Posterior vena cava (tissue), 2 donors: Measurements from ENCODE around the gene COPS7A. TPM values are rescaled to one million over a fixed set of nuclear protein-coding genes. Genes with fewer than 3 reads are reported as not detected.
A peak's percentile ranks its signal among the peaks of the same experiment; 100 is the strongest.

ENCODE experiments used
- DNase-seq: peaks from one replicate; pipeline ENCODE4 v3.0.0-alpha.2; 2020; ENCODE audit warnings: low spot score
- intact Hi-C, 2 donors: fragments of 100-400 bp; cut with DNase I; formaldehyde crosslinking; loops; one replicate each; pipeline versions ENCODE4 v1.14.1 to v1.14.2; 2022 to 2023
- total RNA-seq, 2 donors: library from RNA; stranded (reverse); fragmentation: NEBNext Ultra II Directional; extraction: Animal tissue kit (Norgen Biotek cat#: 25700); gene quantifications; one replicate each; pipeline ENCODE4 v1.2.1, GENCODE V29; 2021
- donor health status: DM: yes; HTN: yes; CAD: no.
- donor health status: DM: yes; HTN: yes; CAD: no.

The COPS7A gene
- total RNA-seq, 2 donors from 2014 or later: 46.0 to 54.5 TPM

- DNase-seq: no peak
- intact Hi-C loops: loop anchor here in 1 of 2 donors (5.0 kb wide), 2 partner anchors 38 to 153 kb away; no protein-coding TSS in a partner anchor
Measured at GRCh38 chr12:6775185-6776174, 51.6 kb downstream of the COPS7A start.

GRCh38 chr12:6777386-6777785, 53.5 kb downstream of the COPS7A start:
- intact Hi-C loops: loop anchor here in 1 of 2 donors (5.0 kb wide), 2 partner anchors 40 to 155 kb away; no protein-coding TSS in a partner anchor
- no peak for DNase-seq

- no peak for DNase-seq
Measured at GRCh38 chr12:6778217-6778573, 54.3 kb downstream of the COPS7A start.

DNA sequence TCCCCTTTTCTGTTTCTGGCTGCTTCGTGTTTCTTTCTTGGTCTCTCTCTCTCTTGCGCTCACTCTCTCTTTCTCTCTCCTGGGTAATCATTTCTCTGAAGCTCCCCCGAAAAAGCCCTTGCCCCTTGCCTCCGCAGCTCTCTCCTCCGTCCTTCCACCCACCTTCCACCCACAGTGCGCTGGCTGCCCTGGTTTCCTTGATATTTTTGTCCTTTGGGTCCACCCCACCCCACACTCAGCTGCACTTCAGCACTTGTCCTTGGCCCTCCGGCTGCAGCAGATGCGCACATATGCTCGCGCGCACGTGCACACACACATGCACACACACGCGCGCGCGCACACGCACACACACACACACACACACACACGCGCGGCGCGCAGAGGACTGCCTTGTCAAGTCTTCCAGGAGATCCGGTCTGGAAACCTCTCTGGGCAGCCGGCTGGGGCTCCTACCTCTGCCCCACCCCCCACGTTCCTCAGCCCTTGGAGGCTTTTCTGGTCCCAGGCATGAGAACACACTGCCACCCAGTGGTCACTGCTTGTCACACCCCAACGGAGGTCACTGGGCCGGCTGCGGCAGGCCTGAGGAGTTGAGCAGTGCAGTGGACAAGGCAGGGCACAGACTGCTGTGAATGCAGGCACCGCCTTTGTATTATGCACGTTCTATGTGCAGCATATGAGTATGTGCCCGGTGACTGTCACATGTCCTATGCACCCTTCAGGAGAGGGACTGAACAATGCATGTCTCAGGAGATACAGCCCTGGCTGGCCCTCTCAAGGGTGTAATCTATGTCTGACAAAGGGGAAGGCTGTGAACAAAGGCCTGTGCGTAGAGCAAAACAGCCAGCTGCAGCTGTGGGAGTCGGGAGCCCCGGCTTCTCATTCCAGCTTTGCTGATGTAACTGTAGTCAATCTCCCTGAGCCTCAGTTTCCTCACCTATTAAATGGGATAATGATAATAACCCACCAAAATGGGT, 55.0 kb downstream of the COPS7A start:
- peak; percentile 98 for DNase-seq
- intact Hi-C loops: loop anchor here in 1 of 2 donors (2.0 to 5.0 kb wide), 3 partner anchors 26 to 157 kb away; partner anchors contain the start of gene MLF2

More at GRCh38 chr12:6778217-6778573, 54.3 kb downstream of the COPS7A start:
- intact Hi-C loops: loop anchor here in 1 of 2 donors (2.0 to 5.0 kb wide), 3 partner anchors 25 to 156 kb away; partner anchors contain the start of gene MLF2

GRCh38 chr12:6779708-6780432, 56.0 kb downstream of the COPS7A start:
- no peak for DNase-seq
- intact Hi-C loops: loop anchor here in 1 of 2 donors (2.0 to 5.0 kb wide), 3 partner anchors 27 to 158 kb away; partner anchors contain the start of gene MLF2

DNA sequence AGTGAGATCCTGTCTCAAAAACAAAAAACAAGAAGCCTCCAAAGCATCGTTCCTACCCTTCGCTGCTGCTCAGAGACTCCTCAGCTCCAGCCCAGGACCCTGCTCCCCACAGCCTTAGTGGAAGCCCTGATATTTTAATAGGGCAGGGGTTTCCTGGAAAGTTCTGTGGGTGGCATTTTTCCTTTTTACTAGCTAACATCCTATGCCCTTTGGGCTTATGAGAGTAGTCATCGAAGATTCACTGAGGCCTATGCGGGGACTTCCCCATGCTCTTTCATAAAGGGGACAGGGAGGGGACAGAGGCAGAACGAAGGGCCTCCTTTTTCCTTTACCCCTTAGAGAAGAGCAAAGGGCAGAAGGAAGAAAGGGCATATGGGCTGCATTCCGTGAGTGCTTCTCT, 56.7 kb downstream of the COPS7A start:
- no peak for DNase-seq
- intact Hi-C loops: no loop called here

Other genes with a start within 250 kb of the COPS7A start
- 100 to 1,000 TPM in 1 of 2 donors, 10 to 100 TPM in 1; 90.1 to 102 TPM for gene MRPL51, start 230.8 kb upstream of the COPS7A start, total RNA-seq
- 10 to 100 TPM; 14.4 to 16.3 TPM for gene NCAPD2, start 229.9 kb upstream of the COPS7A start, total RNA-seq
- 1,000 to 10,000 TPM; 2,037 to 2,666 TPM for gene GAPDH, start 189.5 kb upstream of the COPS7A start, total RNA-seq
- 10 to 100 TPM; 26.4 to 33.0 TPM for gene IFFO1, start 168.0 kb upstream of the COPS7A start, total RNA-seq
- 10 to 100 TPM; 18.6 to 27.1 TPM for gene NOP2, start 155.8 kb upstream of the COPS7A start, total RNA-seq
- 100 to 1,000 TPM; 160 to 169 TPM for gene CHD4, start 116.7 kb upstream of the COPS7A start, total RNA-seq
- gene LPAR5, start 88.1 kb upstream of the COPS7A start, total RNA-seq: 1 to 10 TPM; 2.3 to 3.3 TPM
- gene ACRBP, start 76.6 kb upstream of the COPS7A start, total RNA-seq: 1 to 10 TPM; 1.3 to 2.2 TPM
- gene ING4, start 60.9 kb upstream of the COPS7A start, total RNA-seq: 10 to 100 TPM; 23.0 to 25.9 TPM
- 10 to 100 TPM; 35.6 to 40.1 TPM for gene ZNF384, start 34.7 kb upstream of the COPS7A start, total RNA-seq
- under 1 TPM in 1 of 2 donors, not detected in 1; 0.69 TPM for gene PIANP, start 23.2 kb upstream of the COPS7A start, total RNA-seq
- 100 to 1,000 TPM; 106 to 145 TPM for gene MLF2, start 29.1 kb downstream of the COPS7A start, total RNA-seq
- 100 to 1,000 TPM; 373 to 398 TPM for gene PTMS, start 42.3 kb downstream of the COPS7A start, total RNA-seq
- gene LAG3, start 48.5 kb downstream of the COPS7A start, total RNA-seq: 1 to 10 TPM in 1 of 2 donors, under 1 TPM in 1; 0.57 to 1.2 TPM
- 10 to 100 TPM; 12.9 to 36.0 TPM for gene CD4, start 65.5 kb downstream of the COPS7A start, total RNA-seq
- gene GPR162, start 97.8 kb downstream of the COPS7A start, total RNA-seq: 1 to 10 TPM; 3.9 to 5.1 TPM
- gene P3H3, start 104.4 kb downstream of the COPS7A start, total RNA-seq: 10 to 100 TPM; 37.7 to 59.9 TPM
- 1 to 10 TPM; 3.6 to 4.0 TPM for gene GNB3, start 116.9 kb downstream of the COPS7A start, total RNA-seq
- gene CDCA3, start 127.2 kb downstream of the COPS7A start, total RNA-seq: under 1 TPM; 0.46 to 0.52 TPM
- 10 to 100 TPM; 87.0 to 91.1 TPM for gene USP5, start 128.1 kb downstream of the COPS7A start, total RNA-seq
- 100 to 1,000 TPM; 303 to 366 TPM for gene TPI1, start 143.5 kb downstream of the COPS7A start, total RNA-seq
- gene SPSB2, start 149.3 kb downstream of the COPS7A start, total RNA-seq: 1 to 10 TPM; 4.9 to 6.9 TPM
- 1 to 10 TPM; 5.3 to 6.7 TPM for gene LRRC23, start 180.8 kb downstream of the COPS7A start, total RNA-seq
- gene ENO2, start 190.5 kb downstream of the COPS7A start, total RNA-seq: 10 to 100 TPM; 45.6 to 57.1 TPM
- 100 to 1,000 TPM in 1 of 2 donors, 10 to 100 TPM in 1; 97.0 to 106 TPM for gene ATN1, start 203.9 kb downstream of the COPS7A start, total RNA-seq
- not detected for gene RNU7-1, start 219.8 kb downstream of the COPS7A start, total RNA-seq
- gene C12orf57, start 220.0 kb downstream of the COPS7A start, total RNA-seq: 100 to 1,000 TPM; 189 to 206 TPM
- 10 to 100 TPM; 18.7 to 31.4 TPM for gene PTPN6, start 227.3 kb downstream of the COPS7A start, total RNA-seq
- 100 to 1,000 TPM in 1 of 2 donors, 10 to 100 TPM in 1; 98.8 to 110 TPM for gene PHB2, start 246.6 kb downstream of the COPS7A start, total RNA-seq
- gene EMG1, start 246.9 kb downstream of the COPS7A start, total RNA-seq: 10 to 100 TPM; 38.4 to 43.9 TPM